Fibroblast of lung (primary cell): ENCODE results near the gene TXNDC11. TPM values are rescaled to one million over a fixed set of nuclear protein-coding genes. Genes with fewer than 3 reads are reported as not detected.

ENCODE experiments used
- DNase-seq, 2 donors: peaks; one replicate each; pipeline versions ENCODE4 v3.0.0 to v3.0.0-alpha.2; 2010; ENCODE audit warnings: low read depth in 2 of 2
- H2AFZ ChIP-seq: 2 replicates; pipeline ENCODE4 v1.5.1; 2012; ENCODE audit warnings: low read length, control low read depth, inconsistent platforms
- H3K27ac ChIP-seq: 2 replicates; pipeline ENCODE4 v1.5.1; 2011; ENCODE audit warnings: low read length, control low read depth; ENCODE audit not compliant: insufficient read depth
- H3K27me3 ChIP-seq: 2 replicates; pipeline ENCODE4 v1.5.1; 2011; ENCODE audit warnings: mild to moderate bottlenecking, low read length; ENCODE audit not compliant: control insufficient read depth, insufficient read depth
- H3K36me3 ChIP-seq: 2 replicates; pipeline ENCODE4 v1.5.1; 2011; ENCODE audit warnings: low read length; ENCODE audit not compliant: control insufficient read depth, insufficient read depth
- H3K4me1 ChIP-seq: 2 replicates; pipeline ENCODE4 v1.5.1; 2011; ENCODE audit warnings: low read length; ENCODE audit not compliant: control insufficient read depth, insufficient read depth; ENCODE audit errors: extremely low read depth
- H3K4me2 ChIP-seq: 2 replicates; pipeline ENCODE4 v1.5.1; 2011; ENCODE audit warnings: low read length, control low read depth; ENCODE audit not compliant: insufficient read depth; ENCODE audit errors: extremely low read depth
- H3K4me3 ChIP-seq, 4 experiments: fragments of 200-600 bp in 1 of 4; sonication (generic) in 1 of 4; replicated peaks in 1 of 4; 2 replicates each; pipeline ENCODE4 v1.5.1; 2011 to 2016; ENCODE audit warnings: low read length in 4 of 4, low read depth in 3 of 4, mild to moderate bottlenecking in 3 of 4, control low read depth in 2 of 4, inconsistent platforms in 1 of 4, mixed read lengths in 1 of 4; ENCODE audit not compliant: insufficient read depth in 1 of 4; ENCODE audit errors: control extremely low read depth in 1 of 4
- H3K79me2 ChIP-seq: 2 replicates; pipeline ENCODE4 v1.5.1; 2012; ENCODE audit warnings: mild to moderate bottlenecking, low read length, inconsistent platforms; ENCODE audit not compliant: control insufficient read depth, insufficient read depth
- H3K9ac ChIP-seq: 2 replicates; pipeline ENCODE4 v1.5.1; 2011; ENCODE audit warnings: mild to moderate bottlenecking, low read length, control low read depth; ENCODE audit not compliant: insufficient read depth
- H3K9me3 ChIP-seq: 2 replicates; pipeline ENCODE4 v1.5.1; 2012; ENCODE audit warnings: low read depth, low read length; ENCODE audit not compliant: control insufficient read depth, insufficient read depth
- H4K20me1 ChIP-seq: 2 replicates; pipeline ENCODE4 v1.5.1; 2011; ENCODE audit warnings: low read length; ENCODE audit not compliant: control insufficient read depth, insufficient read depth; ENCODE audit errors: extremely low read depth
- EZH2 ChIP-seq: IDR thresholded peaks from 2 replicates; pipeline ENCODE4 v1.5.1; 2012; ENCODE audit warnings: low read length, control low read depth, mild to moderate bottlenecking; ENCODE audit errors: missing control alignments
- polyA plus RNA-seq, 2 donors: library from polyadenylated mRNA; depleted of rRNA in 1 of 2; stranded (reverse) in 1 of 2; unstranded in 1 of 2; fragments of >200 nt; gene quantifications; 2 replicates each; pipeline ENCODE4 v1.2.1, GENCODE V29; 2011 to 2012; ENCODE audit warnings: missing spikeins in 1 of 2
- total RNA-seq: library from RNA; depleted of rRNA; stranded (reverse); fragments of >200 nt; gene quantifications from 2 replicates; pipeline ENCODE4 v1.2.1, GENCODE V29; 2014
- TF ChIP-seq, protein P1 (sequence below), 2 donors: IDR thresholded peaks in 1 of 2; conservative IDR thresholded peaks in 1 of 2; 1 replicate in 1 of 2; 2 replicates in 1 of 2; pipeline ENCODE4 v1.5.1; 2011 to 2012; ENCODE audit warnings: low read length in 2 of 2, control low read depth in 1 of 2, inconsistent platforms in 1 of 2, low read depth in 1 of 2, mild to moderate bottlenecking in 1 of 2

Gene TXNDC11
- total and polyA plus RNA-seq, 2 donors (not counting 1 experiment from before 2014, with no cell fraction given): 26.8 to 46.2 TPM

DNA sequence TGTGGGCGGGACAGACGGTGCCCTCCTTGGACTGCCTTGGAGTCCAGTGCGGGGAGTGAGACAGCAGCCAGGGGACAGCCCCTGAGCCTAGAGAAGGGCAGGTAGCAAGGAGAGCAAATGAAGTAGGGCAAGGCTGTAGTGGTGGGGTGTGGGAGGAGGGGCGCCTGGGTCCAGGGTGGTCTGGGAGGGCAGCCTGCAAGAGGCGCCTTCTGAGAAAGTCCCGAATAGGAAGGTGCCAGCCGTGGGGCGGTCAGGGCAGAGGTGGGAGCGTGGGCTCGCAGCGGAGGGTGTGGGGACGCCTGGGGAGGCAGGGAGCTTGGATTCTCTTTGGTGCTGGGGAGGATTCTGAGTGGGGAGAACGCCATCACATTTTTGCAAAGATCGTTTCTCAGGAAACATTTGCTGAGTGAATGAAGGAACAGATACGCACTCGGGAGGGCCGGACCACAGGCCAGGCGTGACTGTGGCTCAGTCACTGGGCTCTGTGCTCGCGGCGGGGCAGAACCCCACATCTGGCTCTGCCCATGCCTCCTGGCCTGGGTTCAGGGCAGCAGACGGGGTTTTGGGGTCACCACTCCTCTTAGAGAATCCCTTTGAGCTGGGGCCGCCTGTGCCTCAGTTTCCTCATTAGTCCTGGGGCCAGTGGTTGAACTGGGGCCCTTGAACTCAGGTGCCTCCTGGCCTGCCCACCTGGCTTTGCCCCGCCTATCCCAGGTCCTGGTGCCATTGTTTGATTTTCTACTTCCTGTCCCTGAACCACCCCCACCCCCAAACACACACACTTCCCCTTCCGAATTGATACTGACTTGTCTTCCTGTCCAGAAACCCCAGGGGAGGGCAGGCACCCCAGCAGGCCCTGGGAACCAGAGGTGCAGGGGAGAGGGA is 70.2 kb downstream of the TXNDC11 start:
- H3K79me2 ChIP-seq: peaks cover 9% of the 10 kb centered on the region
- no peak for DNase-seq

DNA sequence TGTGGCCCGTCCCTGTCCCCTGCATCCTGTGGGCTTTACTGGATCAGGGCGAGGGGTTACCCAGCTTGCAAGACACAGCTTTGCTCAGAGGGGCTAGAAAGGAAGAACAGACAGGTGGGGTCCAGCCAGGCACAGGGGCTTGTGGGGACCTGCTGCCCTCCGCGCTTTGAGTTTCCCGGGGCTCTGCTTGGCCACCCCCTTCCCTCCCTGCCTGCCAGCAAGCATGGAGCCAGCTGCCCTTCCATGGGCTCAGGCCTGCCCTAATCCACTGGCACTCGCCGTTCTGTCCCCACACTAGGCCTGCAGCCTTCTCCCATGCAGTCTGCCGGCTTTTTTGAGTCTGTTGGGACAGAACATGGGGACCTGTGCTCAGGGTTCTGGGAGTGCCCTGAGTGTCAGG is 71.0 kb downstream of the TXNDC11 start:
- Histone ChIP-seq H3K27ac (no peak overlapping the region), H3K4me1 (peaks cover 7% of the 10 kb centered on the region), H3K9ac (no peak overlapping the region), H3K4me3 (no peak overlapping the region), H3K4me2 (no peak overlapping the region), H3K36me3 (peaks cover 7% of the 10 kb centered on the region), H3K79me2 (peaks cover 9% of the 10 kb centered on the region), H3K9me3 (no peaks in the 10 kb centered on the region), H2AFZ (no peak overlapping the region), H3K27me3 (no peaks in the 10 kb centered on the region), H4K20me1 (no peaks in the 10 kb centered on the region)
- DNase-seq: no peak
- no peak for TF ChIP-seq EZH2

More for the DNA sequence above, 70.2 kb downstream of the TXNDC11 start:
- H3K27me3 ChIP-seq: no peaks in the 10 kb centered on the region
- no peak for TF ChIP-seq EZH2
- TF ChIP-seq, protein P1, sequence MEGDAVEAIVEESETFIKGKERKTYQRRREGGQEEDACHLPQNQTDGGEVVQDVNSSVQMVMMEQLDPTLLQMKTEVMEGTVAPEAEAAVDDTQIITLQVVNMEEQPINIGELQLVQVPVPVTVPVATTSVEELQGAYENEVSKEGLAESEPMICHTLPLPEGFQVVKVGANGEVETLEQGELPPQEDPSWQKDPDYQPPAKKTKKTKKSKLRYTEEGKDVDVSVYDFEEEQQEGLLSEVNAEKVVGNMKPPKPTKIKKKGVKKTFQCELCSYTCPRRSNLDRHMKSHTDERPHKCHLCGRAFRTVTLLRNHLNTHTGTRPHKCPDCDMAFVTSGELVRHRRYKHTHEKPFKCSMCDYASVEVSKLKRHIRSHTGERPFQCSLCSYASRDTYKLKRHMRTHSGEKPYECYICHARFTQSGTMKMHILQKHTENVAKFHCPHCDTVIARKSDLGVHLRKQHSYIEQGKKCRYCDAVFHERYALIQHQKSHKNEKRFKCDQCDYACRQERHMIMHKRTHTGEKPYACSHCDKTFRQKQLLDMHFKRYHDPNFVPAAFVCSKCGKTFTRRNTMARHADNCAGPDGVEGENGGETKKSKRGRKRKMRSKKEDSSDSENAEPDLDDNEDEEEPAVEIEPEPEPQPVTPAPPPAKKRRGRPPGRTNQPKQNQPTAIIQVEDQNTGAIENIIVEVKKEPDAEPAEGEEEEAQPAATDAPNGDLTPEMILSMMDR (conservative IDR thresholded peaks at IDR 0.05 in 1 of 2, IDR thresholded peaks at IDR 0.05 in 1 of 2; ENCODE audit: low read depth in 1 of 2, low read length in 2 of 2): no peak
- no peak overlapping the region for H3K9ac ChIP-seq
- H4K20me1 ChIP-seq: no peaks in the 10 kb centered on the region
- peaks cover 14% of the 10 kb centered on the region for H3K4me1 ChIP-seq
- no peak overlapping the region for H3K4me3 ChIP-seq
- no peak overlapping the region for H2AFZ ChIP-seq
- H3K36me3 ChIP-seq: peaks cover 9% of the 10 kb centered on the region
- no peak overlapping the region for H3K4me2 ChIP-seq
- no peak overlapping the region for H3K27ac ChIP-seq
- no peaks in the 10 kb centered on the region for H3K9me3 ChIP-seq

DNA sequence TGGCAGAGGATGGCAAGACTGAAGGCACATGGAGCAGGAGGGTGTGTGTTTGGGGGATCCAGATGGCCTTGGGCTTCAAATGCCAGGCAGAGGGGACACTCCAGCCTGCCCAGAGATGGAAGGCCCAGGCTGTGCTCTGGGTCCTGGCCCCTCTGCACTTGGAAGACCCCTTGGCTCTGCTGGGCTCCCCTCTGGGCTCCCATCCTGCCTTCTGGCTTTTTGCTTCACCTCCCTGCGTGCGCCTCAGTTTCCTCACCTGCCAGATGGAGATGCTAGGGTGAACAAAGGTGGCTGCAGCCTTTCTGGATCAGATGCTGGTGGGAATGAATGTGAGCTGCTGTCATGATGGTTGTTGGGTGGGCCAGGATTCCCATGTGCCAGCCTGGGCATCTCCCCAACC is 71.4 kb downstream of the TXNDC11 start:
- Histone ChIP-seq H3K9me3 (no peaks in the 10 kb centered on the region), H3K4me2 (no peak overlapping the region), H3K9ac (no peak overlapping the region), H3K4me1 (peaks cover 7% of the 10 kb centered on the region), H3K27me3 (no peaks in the 10 kb centered on the region), H2AFZ (no peak overlapping the region), H3K27ac (no peak overlapping the region), H3K36me3 (peaks cover 3% of the 10 kb centered on the region), H4K20me1 (no peaks in the 10 kb centered on the region), H3K79me2 (peaks cover 9% of the 10 kb centered on the region), H3K4me3 (no peak overlapping the region)
- DNase-seq: no peak
- TF ChIP-seq, protein P1 (conservative IDR thresholded peaks at IDR 0.05 in 1 of 2, IDR thresholded peaks at IDR 0.05 in 1 of 2; ENCODE audit: low read depth in 1 of 2, low read length in 2 of 2): no peak
- TF ChIP-seq EZH2: no peak
